GM13976 (cell line): ENCODE measurements around the gene CDC42BPA.

ENCODE experiments used
- DNase-seq: peaks from one replicate; pipeline ENCODE4 v3.0.0; 2012; ENCODE audit warnings: low spot score
- CTCF ChIP-seq: IDR thresholded peaks from 2 replicates; pipeline ENCODE4 v1.5.1; 2012; ENCODE audit warnings: borderline replicate concordance, mild to moderate bottlenecking; ENCODE audit not compliant: insufficient read depth; ENCODE audit errors: extremely low read depth, missing control alignments, control extremely low read depth
- in situ Hi-C: fragments of 300-500 bp; cut with MboI; formaldehyde crosslinking; loops from one replicate; pipeline ENCODE4 v1.12.0; 2022; ENCODE audit warnings: low sequenced_read_pairs, mixed read lengths, inconsistent platforms; ENCODE audit not compliant: unreplicated experiment

CDC42BPA gene

DNA sequence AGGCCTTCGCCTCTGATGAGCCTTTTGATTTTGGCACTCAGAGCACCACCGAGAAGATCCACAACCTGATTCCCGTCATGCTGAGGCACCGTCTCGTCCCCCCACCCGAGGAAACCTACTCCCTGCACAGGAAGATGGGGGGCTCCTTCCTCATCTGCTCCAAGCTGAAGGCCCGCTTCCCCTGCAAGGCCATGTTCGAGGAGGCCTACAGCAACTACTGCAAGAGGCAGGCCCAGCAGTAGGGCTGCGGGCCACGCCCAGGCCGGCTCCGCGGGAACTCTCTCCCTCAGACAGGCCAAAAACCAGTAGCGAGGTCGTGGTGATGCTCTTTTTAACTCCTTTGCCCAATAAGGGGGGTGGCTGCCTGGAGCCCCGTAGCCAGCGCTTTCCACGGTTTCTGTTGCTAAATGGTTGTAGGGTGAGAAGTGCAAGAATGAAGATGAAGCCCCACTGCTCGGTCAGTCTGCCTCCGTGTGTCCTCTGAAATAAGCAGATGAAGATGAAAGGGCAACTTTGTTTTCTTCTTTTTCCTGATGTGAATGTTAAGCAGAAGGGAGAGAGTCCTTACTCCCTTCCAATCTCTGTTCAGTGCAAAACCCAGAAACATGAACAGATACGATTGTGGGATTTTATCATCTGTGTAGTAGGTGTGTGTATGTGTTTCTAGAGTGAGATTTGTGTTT lies 331.7 kb downstream of the CDC42BPA start:
- in situ Hi-C loops: no loop called here
- no peak for DNase-seq
- TF ChIP-seq CTCF: no peak

DNA sequence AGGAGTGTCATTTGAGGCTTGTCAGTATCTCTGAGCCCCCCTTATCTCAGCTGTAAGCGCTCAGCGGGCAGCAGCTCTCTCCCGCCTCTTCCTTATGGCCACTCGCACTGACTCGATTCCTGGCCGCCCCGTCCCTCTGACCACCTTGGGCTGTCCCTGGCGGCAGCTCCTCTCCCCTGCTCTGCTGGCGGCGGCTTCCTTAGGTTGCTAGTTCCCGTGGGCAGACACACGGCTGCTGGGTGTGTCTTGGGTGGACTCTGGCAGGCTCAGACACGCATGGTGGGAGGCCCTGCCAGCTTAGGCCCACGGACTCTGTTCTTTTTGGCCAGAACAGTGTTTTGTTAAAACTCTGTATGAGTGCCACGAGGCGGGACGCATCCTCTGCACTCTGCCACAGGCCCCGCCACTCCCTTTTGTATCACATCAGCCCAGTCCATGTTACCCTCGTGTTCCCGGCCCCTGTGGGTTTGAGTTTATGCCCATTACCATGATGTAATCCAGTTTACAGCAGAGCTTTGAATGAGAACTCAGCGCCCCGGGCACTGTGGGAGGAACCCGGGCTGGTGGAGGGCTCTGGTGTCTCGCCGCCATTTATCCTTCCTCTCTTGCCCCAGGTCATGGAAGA lies 332.3 kb downstream of the CDC42BPA start:
- no peak for DNase-seq
- no peak for TF ChIP-seq CTCF
- in situ Hi-C loops: no loop called here

DNA sequence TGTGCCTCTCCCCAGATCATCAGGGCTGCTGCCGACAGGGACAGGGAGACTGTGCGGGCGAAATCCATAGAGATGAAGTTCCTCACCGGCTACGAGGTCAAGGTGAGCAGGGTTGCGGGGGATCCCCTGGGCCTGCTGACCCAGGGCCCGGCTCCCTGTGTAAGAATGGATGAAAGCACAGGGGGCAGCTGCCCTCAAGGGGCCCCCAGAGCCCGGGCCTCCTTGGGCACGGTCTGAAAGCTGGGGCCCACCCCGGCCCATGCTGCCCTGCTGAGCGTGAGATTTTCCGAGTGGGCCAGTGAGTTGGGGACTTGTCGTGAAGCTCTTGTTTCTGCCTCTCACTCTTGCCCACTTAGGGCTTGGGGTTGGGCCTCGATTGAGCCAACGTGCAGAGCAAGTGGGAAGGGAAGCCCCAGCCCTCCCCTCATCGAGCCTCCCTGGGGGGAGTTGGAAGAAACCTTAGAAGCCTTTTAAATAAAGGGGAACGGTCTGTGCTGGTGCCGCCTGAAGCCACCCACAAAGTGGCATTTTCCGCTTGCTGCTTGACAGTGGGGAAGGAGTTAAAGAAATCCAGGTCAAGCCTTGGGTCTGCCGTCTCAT lies 333.0 kb downstream of the CDC42BPA start:
- DNase-seq: no peak
- in situ Hi-C loops: no loop called here
- no peak for TF ChIP-seq CTCF

DNA sequence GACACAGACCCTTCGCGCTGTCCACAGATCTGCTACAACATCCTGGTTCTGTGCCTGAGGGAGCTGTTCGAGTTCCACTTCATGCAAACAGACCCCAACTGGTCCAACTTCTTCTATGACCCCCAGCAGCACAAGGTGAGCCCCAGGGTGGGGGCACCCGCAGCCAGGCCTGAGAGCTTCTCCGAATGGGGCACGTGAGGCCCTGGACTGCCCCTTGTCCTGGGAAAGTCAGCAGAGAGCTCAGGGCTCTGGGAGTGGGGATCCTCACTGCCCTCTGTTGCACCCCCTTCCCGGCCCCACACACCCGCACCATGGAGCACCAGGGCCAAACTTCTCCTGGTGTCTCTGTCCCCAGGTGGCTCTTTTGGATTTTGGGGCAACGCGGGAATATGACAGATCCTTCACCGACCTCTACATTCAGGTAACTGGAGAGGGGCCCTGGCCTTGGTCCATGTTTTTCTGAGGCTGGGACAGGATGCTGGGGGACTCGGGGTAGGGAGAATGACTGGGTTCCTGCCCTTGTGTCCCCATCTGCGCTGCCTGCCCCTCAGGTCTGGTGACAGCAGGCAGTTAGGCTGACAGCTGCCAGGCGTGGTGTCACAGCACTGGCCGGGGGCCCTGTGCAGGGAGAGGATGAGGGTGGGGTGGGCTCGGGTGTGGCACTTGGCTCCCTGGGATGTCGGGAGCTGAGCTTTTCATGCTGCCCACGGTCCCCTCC lies 333.6 kb downstream of the CDC42BPA start:
- peak; percentile 29 for DNase-seq
- no peak for TF ChIP-seq CTCF
- in situ Hi-C loops: no loop called here

DNA sequence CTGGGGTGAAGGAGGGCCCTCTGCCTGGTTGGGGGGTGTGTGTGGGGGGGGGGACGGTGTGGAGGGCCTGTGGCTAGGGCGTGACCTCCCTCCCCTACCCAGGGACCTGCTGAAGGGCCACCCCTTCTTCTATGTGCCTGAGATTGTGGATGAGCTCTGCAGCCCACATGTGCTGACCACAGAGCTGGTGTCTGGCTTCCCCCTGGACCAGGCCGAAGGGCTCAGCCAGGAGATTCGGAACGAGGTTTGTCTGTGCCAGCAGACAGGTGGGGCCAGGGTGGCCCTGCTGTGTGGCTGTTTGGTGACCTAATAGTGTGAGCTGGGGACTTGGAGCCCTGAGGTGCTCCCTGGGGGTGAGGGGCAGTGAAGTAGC lies 334.3 kb downstream of the CDC42BPA start:
- TF ChIP-seq CTCF: no peak
- in situ Hi-C loops: no loop called here
- DNase-seq: peak; percentile 41

- TF ChIP-seq CTCF: no peak
Observed at GRCh38 chr1:226983247-226983991, 334.9 kb downstream of the CDC42BPA start.

More at GRCh38 chr1:226983247-226983991, 334.9 kb downstream of the CDC42BPA start:
- peak; percentile 38 for DNase-seq
- in situ Hi-C loops: no loop called here
